ENCODE data around the gene LHFPL3.
"Not testable (repeated sequence)": the region's sequence is repeated elsewhere in the genome, so short reads cannot be mapped to it uniquely, and the experiment has no call there.

The LHFPL3 gene

GRCh38 chr7:104895522-104896236 lies 567.3 kb downstream of the LHFPL3 start:
- DNase-seq (ENCODE audit: low read depth) = no peak

GRCh38 chr7:104898434-104898833 lies 570.0 kb downstream of the LHFPL3 start:
- DNase-seq (ENCODE audit: low read depth) = no peak

GRCh38 chr7:104900525-104901239 lies 572.3 kb downstream of the LHFPL3 start:
- no peak for DNase-seq (ENCODE audit: low read depth)

GRCh38 chr7:104901240-104901619 lies 572.8 kb downstream of the LHFPL3 start:
- DNase-seq (ENCODE audit: low read depth) = no peak

GRCh38 chr7:104902183-104902582 lies 573.8 kb downstream of the LHFPL3 start:
- DNase-seq (ENCODE audit: low read depth) = no peak

GRCh38 chr7:104903044-104903443 lies 574.6 kb downstream of the LHFPL3 start:
- no peak for DNase-seq (ENCODE audit: low read depth)

GRCh38 chr7:104903846-104904245 lies 575.4 kb downstream of the LHFPL3 start:
- DNase-seq (ENCODE audit: low read depth) = no peak

GRCh38 chr7:104906032-104906431 lies 577.6 kb downstream of the LHFPL3 start:
- DNase-seq (ENCODE audit: low read depth) = no peak

- no peak for DNase-seq (ENCODE audit: low read depth)
These were observed 578.2 kb downstream of the LHFPL3 start for GRCh38 chr7:104906556-104906955.

GRCh38 chr7:104908636-104909035 lies 580.2 kb downstream of the LHFPL3 start:
- DNase-seq (ENCODE audit: low read depth) = no peak

- no peak for DNase-seq (ENCODE audit: low read depth)
These were observed 580.7 kb downstream of the LHFPL3 start for GRCh38 chr7:104909096-104909495.

- no peak for DNase-seq (ENCODE audit: low read depth)
These were observed 586.0 kb downstream of the LHFPL3 start for GRCh38 chr7:104914421-104914820.

- DNase-seq (ENCODE audit: low read depth) = no peak
These were observed 593.2 kb downstream of the LHFPL3 start for GRCh38 chr7:104921596-104921995.

- DNase-seq (ENCODE audit: low read depth) = no peak
These were observed 594.0 kb downstream of the LHFPL3 start for GRCh38 chr7:104922182-104923009.

GRCh38 chr7:104923010-104923421 lies 594.6 kb downstream of the LHFPL3 start:
- peak; percentile 86 for DNase-seq (ENCODE audit: low read depth)

GRCh38 chr7:104926189-104926588 lies 597.8 kb downstream of the LHFPL3 start:
- not testable (repeated sequence) for DNase-seq (ENCODE audit: low read depth)

GRCh38 chr7:104926601-104927041 lies 598.2 kb downstream of the LHFPL3 start:
- DNase-seq (ENCODE audit: low read depth) = no peak

- no peak for DNase-seq (ENCODE audit: low read depth)
These were observed 598.7 kb downstream of the LHFPL3 start for GRCh38 chr7:104927055-104927454.

GRCh38 chr7:104928721-104929400 lies 600.5 kb downstream of the LHFPL3 start:
- no peak for DNase-seq (ENCODE audit: low read depth)

- no peak for DNase-seq (ENCODE audit: low read depth)
These were observed 601.5 kb downstream of the LHFPL3 start for GRCh38 chr7:104929921-104930320.

- DNase-seq (ENCODE audit: low read depth) = no peak
These were observed 602.9 kb downstream of the LHFPL3 start for GRCh38 chr7:104931181-104931781.

GRCh38 chr7:104933022-104933421 lies 604.6 kb downstream of the LHFPL3 start:
- no peak for DNase-seq (ENCODE audit: low read depth)

All from fibroblast of the conjunctiva (primary cell).